GM18526 (cell line): Measurements from ENCODE around the gene SLC9B1.

Experiments used
- POLR2A ChIP-seq: IDR thresholded peaks from 3 replicates; pipeline ENCODE4 v1.6.1; 2011; ENCODE audit not compliant: insufficient read length; ENCODE audit errors: extremely low read depth

SLC9B1 gene

GRCh38 chr4:103019308-103020124 lies at the start of gene SLC9B1:
Gene SLC9B1 (minus strand): TSS chr4:103019705. CDS start chr4:102991711, 27,994 bp downstream.
- TF ChIP-seq POLR2A = peak; percentile 84

GRCh38 chr4:103067841-103068547 lies 48.5 kb upstream of the SLC9B1 start:
- no peak for TF ChIP-seq POLR2A

- TF ChIP-seq POLR2A = no peak
Measured at GRCh38 chr4:103060453-103061148, 41.1 kb upstream of the SLC9B1 start.

- no peak for TF ChIP-seq POLR2A
Measured at GRCh38 chr4:103054030-103054429, 34.5 kb upstream of the SLC9B1 start.

GRCh38 chr4:103052779-103053178 lies 33.3 kb upstream of the SLC9B1 start:
- TF ChIP-seq POLR2A = no peak

- TF ChIP-seq POLR2A = no peak
Measured at GRCh38 chr4:103052145-103052544, 32.6 kb upstream of the SLC9B1 start.

- TF ChIP-seq POLR2A = no peak
Measured at GRCh38 chr4:103050736-103051436, 31.4 kb upstream of the SLC9B1 start.

- TF ChIP-seq POLR2A = no peak
Measured at GRCh38 chr4:103046416-103047290, 27.1 kb upstream of the SLC9B1 start.

GRCh38 chr4:103044183-103044582 lies 24.7 kb upstream of the SLC9B1 start:
- no peak for TF ChIP-seq POLR2A

- TF ChIP-seq POLR2A = no peak
Measured at GRCh38 chr4:103036169-103036568, 16.7 kb upstream of the SLC9B1 start.

GRCh38 chr4:103032574-103032973 lies 13.1 kb upstream of the SLC9B1 start:
- TF ChIP-seq POLR2A = no peak

- no peak for TF ChIP-seq POLR2A
Measured at GRCh38 chr4:103030791-103031190, 11.3 kb upstream of the SLC9B1 start.

- TF ChIP-seq POLR2A = no peak
Measured at GRCh38 chr4:103029300-103029699, 9.8 kb upstream of the SLC9B1 start.

GRCh38 chr4:103026868-103027267 lies 7.4 kb upstream of the SLC9B1 start:
- no peak for TF ChIP-seq POLR2A

- no peak for TF ChIP-seq POLR2A
Measured at GRCh38 chr4:103024996-103025395, 5.5 kb upstream of the SLC9B1 start.

GRCh38 chr4:103021120-103021519 lies 1.6 kb upstream of the SLC9B1 start:
- no peak for TF ChIP-seq POLR2A
